AG04450 (cell line): ENCODE results near the gene ATP5PD. TPM values are rescaled to one million over a fixed set of nuclear protein-coding genes. Genes with fewer than 3 reads are reported as not detected.

ENCODE experiments used
- CTCF ChIA-PET: fragments of 300-600, 350-600 bp; formaldehyde crosslinking; extraction: SDS; loops from one replicate; lab custom pipeline; 2022; ENCODE audit warnings: antibody characterized with exemption, inconsistent platforms; lab: Charles Lee
- POLR2A ChIA-PET: fragments of 350-600 bp; formaldehyde crosslinking; extraction: SDS; loops from one replicate; lab custom pipeline; 2021; ENCODE audit warnings: antibody characterized with exemption, inconsistent platforms; lab: Yijun Ruan, JAX
- DNase-seq: peaks from one replicate; pipeline ENCODE4 v3.0.0-alpha.2; 2011; ENCODE audit warnings: low read depth, low spot score
- H3K27ac ChIP-seq: one replicate; pipeline ENCODE4 v1.5.1; 2012; ENCODE audit warnings: low read depth, low read length, control low read depth
- H3K27me3 ChIP-seq: one replicate; pipeline ENCODE4 v1.6.0; 2012; ENCODE audit warnings: low read length; ENCODE audit not compliant: control insufficient read depth, insufficient read depth
- H3K4me3 ChIP-seq: 2 replicates; pipeline ENCODE4 v1.5.1; 2011; ENCODE audit warnings: mild to moderate bottlenecking, low read depth, low read length, control low read depth
- H3K9me3 ChIP-seq: 2 replicates; pipeline ENCODE4 v1.5.1; 2012; ENCODE audit warnings: low read length; ENCODE audit not compliant: control insufficient read depth, insufficient read depth
- CTCF ChIP-seq: IDR thresholded peaks from 2 replicates; pipeline ENCODE4 v1.5.1; 2011; ENCODE audit warnings: low read depth, low read length, control low read depth, inconsistent platforms
- polyA plus RNA-seq: library from polyadenylated mRNA; depleted of rRNA; stranded (reverse); fragments of >200 nt; gene quantifications from 2 replicates; pipeline ENCODE4 v1.2.3, GENCODE V29; 2011

ATP5PD gene
- polyA plus RNA-seq, 1 experiment, result 281 TPM

DNA sequence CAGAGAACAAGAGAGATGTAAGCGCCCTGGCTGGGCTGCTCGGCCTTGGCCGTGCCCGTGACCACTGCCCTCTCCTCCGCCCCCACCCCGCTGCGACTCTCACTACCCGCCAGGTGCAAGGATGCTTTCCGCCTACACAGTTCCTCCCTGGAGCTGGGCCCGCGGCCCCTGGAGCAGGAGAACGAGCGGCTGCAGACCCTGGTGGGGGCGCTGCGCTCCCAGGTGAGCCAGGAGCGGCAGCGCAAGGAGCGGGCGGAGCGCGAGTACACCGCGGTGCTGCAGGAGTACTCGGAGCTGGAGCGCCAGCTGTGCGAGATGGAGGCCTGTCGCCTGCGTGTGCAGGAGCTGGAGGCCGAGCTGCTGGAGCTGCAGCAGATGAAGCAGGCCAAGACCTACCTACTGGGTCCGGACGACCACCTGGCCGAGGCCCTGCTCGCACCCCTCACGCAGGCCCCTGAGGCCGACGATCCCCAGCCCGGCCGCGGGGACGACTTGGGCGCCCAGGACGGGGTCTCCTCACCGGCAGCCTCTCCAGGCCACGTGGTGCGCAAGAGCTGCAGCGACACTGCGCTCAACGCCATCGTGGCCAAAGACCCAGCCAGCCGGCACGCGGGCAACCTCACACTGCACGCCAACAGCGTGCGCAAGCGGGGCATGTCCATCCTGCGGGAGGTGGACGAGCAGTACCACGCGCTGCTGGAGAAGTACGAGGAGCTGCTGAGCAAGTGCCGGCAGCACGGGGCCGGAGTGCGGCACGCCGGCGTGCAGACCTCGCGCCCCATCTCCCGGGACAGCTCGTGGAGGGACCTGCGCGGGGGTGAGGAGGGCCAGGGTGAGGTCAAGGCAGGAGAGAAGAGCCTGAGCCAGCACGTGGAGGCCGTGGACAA is 43.5 kb downstream of the ATP5PD start:
- CTCF ChIA-PET, result no interaction called here
- Histone ChIP-seq H3K27ac (no peak overlapping the region), H3K9me3 (no peaks in the 10 kb centered on the region), H3K4me3 (no peak overlapping the region), H3K27me3 (no peaks in the 10 kb centered on the region)
- POLR2A ChIA-PET, result no interaction called here
- TF ChIP-seq CTCF, result no peak
- DNase-seq, result no peak

DNA sequence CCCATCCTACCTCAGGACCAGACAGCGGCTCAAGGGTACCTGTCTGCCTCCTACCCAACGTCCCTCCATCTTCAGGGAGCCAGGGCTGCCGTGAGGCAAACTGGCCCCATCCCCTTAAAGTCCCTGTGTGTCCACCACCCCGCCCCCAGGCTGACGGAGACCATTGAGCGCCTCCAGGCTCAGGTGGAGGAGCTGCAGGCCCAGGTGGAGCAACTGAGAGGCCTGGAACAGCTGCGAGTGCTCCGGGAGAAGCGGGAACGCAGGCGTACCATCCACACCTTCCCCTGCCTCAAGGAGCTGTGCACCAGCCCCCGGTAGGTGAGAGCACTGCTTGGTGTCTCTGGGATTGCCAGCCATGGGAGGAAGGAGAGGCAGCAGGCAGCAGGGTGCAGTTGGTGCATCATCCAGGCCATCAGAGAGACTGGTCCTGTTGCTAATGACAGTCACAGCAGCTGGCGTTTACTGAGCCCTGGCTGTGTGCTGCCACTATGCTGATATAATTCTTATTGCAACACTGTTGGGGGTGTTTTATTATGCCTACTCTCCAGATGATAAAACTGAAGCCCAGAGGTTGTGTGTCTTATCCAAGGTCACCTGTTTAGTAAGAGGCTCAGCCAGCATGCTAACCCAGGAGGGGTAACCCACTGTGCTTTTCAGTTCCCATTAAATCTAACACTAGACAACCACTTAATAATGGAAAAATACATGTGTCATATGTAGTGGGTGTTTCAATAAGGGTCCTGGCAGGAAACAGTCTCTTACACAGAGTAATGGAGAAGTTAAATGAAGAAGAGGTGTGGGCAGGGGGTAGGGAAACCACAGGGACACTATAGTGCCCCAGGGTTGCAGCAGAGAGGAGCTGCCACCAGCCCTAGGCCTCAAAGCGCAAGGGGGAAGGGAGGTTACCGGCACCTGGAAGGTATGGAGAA is 44.6 kb downstream of the ATP5PD start:
- no peak for DNase-seq
- Histone ChIP-seq H3K9me3 (no peaks in the 10 kb centered on the region), H3K4me3 (no peak overlapping the region), H3K27ac (no peak overlapping the region), H3K27me3 (no peaks in the 10 kb centered on the region)
- CTCF ChIA-PET, result no interaction called here
- POLR2A ChIA-PET, result no interaction called here
- no peak for TF ChIP-seq CTCF

GRCh38 chr17:74999523-74999922 is 47.2 kb downstream of the ATP5PD start:
- Histone ChIP-seq H3K4me3 (no peak overlapping the region), H3K27ac (no peak overlapping the region), H3K9me3 (no peaks in the 10 kb centered on the region), H3K27me3 (no peaks in the 10 kb centered on the region)
- TF ChIP-seq CTCF, result no peak
- CTCF ChIA-PET, result no interaction called here
- POLR2A ChIA-PET, result no interaction called here
- no peak for DNase-seq

DNA sequence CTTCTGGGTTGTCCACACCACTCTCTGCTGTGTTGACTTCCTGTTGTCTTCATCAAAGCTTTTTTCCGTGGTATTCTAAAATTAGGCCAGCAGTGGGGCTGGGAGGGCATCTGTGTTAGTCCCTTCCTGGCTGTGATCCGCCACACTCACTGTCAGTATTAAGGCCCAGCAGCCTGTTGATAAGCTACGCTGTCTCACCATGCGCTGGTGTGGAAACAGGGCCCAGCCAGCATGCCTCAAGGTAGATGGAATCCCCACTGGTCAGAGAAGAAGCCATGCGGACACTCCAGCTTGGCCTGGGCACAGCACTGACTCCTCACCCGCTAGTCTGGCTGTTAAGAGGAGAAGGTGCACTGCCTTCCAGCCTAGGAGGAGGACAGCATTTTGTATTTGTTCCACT is 48.0 kb downstream of the ATP5PD start:
- no peaks in the 10 kb centered on the region for H3K9me3 ChIP-seq
- no peak for DNase-seq
- POLR2A ChIA-PET, result no interaction called here
- CTCF ChIA-PET, result no interaction called here
- no peaks in the 10 kb centered on the region for H3K27me3 ChIP-seq
- no peak overlapping the region for H3K4me3 ChIP-seq
- H3K27ac ChIP-seq, result no peak overlapping the region
- no peak for TF ChIP-seq CTCF
